Raji (cell line): ENCODE measurements around the gene BIRC3.
A peak's percentile ranks its signal among the peaks of the same experiment; 100 is the strongest.

ENCODE experiments used
- POLR2A ChIP-seq: IDR thresholded peaks from 2 replicates; pipeline ENCODE4 v1.6.1; 2011; ENCODE audit warnings: low read depth, low read length, control low read depth; ENCODE audit not compliant: insufficient read depth

Gene BIRC3

DNA sequence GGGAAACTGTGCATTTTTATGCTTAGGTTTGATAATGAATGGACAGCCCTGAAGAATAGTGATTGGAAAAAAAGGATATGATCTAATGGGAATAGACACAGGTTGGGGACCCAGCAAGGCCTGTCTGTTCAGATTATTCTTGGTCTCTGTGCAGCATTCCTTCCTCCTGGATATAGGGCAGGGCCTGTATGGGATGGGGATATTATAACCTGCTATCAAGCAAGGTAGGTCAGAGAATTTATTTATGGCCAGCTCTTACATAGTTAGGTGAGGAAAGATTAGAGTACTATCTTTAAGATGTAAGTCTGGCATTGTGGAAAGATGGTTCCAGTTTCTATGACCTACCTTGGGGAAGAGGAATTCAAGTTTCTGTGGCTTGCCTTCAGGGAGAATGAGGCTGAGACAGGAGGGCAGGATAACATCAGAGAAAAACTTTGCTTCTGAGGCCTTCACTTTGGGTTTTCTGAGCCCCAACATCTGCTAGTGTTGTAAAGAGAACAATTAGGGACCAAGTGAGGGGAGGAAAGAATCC, 21.3 kb downstream of the BIRC3 start:
- no peak for TF ChIP-seq POLR2A

DNA sequence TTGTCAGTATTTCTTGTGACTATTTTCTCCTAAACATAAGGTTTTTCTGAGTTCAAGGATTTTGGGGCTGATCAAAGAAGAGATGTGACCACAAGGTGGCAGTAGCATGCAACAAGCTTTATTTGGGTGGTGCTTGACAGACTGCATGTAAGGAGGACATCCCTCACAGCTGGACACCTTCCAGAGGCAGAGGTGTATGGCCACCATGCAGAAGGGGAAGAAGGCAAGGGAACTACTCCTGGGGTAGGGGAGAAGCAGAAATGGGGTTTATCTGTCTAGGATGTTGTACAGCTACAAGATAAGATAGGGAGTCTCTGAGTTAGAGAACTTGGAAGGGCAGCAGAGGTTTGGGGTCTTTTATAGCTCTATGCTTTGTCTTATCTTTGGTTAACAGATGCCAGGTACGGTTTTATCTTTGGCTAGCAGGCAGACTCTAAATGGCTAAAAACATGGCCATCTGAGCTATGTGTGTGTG, 24.6 kb downstream of the BIRC3 start:
- no peak for TF ChIP-seq POLR2A

DNA sequence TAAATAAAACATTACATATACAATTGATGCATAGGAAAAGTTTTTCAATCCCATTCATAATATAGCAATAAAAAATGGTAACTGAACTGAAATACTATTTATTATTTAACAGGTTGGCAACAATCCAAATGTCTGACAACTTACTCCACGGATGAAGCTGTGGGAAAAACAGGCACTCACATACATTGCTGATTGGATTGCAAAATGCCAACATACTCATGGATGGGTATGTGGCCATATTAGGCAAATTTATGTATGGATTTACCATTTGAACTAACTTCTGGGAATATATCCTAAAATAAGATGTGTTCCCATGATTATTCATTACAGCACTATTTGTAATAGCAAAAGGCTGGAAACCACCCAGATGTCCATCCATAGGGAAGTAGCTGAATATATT, 26.5 kb downstream of the BIRC3 start:
- no peak for TF ChIP-seq POLR2A

DNA sequence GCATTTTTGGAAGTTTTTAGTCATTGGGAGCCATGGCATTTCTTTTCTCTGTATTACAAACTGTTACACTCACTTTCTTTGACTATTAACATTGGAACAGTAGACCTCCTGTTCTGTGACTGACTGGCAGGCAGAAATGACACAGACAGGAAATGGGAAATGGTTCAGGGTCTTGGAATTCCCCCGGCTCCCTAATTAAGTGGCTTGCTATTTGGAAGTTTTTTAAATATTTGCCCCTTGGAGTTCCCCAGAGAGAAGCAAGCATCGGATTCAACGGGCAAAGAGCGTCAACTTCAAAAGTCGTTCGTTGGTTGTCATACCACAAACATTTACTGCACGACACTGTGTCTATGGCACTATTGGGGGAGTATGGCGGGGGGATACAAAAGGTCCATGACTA, 28.6 kb downstream of the BIRC3 start:
- no peak for TF ChIP-seq POLR2A

DNA sequence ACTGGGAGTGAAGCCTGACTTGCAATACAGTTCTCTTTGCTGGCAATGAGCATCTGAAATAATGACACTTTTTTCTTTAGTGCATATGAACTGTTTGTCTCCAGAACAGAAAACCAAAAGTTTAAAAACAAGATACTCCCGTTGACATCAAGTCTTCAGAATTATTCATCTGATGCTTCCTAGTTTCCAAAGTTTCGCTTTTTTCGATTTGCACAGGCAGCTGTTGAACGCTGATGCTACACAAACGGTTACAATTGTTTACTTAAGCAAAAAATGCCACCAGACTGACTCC, 29.1 kb downstream of the BIRC3 start:
- no peak for TF ChIP-seq POLR2A

DNA sequence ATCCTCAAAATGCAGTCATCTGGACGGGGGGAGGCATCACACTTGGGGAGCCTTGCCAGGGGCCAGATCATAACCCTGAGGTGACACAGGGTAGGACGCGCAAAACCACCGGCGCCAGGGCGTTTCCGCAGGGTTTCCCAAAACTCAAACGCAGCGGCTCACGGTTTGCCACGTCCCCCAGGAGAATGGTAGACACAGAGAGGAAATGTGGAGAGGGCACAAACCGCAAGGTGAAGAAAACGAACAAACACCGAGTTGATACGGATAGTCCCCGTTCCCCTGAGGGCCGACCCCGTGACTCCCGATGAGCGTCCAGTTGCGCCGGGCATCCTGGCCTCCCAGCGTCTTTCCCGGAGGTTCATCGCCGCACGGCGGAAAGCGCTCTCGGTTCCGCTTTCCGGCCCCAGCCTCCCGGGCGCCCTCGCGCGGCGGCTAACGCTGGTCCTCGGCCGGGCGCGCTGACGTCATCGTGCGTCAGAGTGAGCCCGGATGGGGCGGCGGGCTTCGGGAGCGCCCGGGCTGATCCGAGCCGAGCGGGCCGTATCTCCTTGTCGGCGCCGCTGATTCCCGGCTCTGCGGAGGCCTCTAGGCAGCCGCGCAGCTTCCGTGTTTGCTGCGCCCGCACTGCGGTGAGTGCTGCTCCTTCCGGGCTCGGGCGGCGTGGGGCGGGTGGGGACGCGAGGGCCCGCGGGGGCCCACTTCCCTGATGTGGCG, 29.6 kb downstream of the BIRC3 start, which contains the start of gene BIRC2:
Gene BIRC2 (plus strand): TSS at position 467 of the 714 bp plus-strand sequence. CDS start 2,641 bp downstream, outside the sequence.
- TF ChIP-seq POLR2A, result peak; percentile 81

DNA sequence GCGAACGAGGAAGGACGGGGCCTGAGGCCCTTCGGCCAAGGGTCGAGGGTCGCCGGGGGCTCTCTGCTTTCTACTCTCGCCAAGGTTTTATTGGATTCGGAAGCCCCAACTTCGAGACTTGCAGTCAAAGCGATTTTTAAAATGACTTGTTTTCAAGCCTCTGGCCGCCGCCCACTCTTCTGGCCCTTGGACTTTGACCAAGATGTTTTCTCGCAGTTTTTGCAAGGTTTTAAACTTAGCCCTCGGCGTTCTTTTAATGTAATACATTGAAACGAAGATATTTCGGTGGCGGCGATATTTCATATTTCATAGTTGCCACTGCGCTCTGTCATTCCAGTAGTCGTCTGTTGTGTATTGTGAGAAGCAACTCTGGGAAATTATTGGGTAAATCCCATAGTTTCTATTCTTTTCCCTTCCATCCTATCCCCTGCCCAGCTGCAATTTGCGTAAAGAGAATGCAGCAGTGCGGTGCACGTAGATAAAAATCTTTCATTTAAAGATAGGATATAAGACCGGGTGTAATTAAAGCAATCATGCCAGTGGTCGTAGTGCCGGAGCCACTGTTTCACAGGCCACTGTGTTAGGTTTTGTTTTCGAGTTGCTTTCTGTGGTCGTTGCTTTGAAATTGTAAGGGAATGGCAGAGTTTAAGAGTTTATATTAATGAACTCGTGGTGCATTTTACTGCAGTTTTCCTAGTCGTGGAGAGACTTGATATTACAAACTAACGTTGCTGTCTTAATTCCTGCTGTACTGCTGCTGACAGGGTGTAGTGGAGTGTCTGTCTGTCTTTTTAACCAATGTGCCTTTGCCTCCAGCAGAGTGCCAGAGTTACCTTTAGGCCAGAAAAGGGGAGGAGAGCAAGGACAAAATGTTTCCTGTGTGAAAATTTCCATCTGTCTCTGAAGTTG, 30.4 kb downstream of the BIRC3 start:
- peak; percentile 33; the same call in 1 of the 2 replicates for TF ChIP-seq POLR2A

DNA sequence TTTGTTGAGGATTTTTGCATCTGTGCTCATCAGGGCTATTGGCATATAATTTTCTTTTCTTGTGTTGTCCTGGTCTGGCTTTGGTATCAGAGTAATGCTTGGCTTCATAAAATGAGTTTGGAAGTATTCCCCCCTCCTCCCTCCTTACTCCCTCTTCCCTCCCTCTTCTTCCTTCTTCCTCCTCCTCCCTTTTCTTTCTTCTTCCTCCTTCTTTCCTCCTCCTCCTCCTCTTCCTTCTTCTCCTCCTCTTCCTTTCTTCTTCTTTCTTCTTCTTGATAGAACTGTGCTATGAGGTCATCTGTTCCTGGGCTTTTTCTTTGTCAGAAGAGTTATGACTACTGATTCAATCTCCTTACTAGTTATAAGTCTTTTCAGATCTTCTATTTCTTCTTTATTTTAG, 39.8 kb downstream of the BIRC3 start:
- TF ChIP-seq POLR2A, result no peak

DNA sequence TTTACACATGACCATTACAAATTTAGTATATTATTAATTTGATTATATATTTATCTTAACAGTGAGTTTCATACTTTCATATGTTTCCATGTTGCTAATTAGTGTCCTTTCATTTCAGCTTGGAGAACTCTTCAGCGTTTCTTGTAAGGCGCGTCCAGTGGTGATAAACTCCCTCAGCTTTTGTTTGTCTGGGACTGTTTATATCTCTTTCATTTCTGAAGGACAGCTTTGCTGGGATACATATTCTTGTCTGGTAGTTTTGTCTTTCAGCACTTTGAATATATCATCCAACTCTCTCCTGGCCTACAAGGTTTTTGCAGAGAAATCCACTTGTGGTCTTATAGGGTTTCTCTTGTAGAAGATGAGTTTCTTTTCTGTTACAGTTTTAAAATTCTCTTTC, 42.1 kb downstream of the BIRC3 start:
- TF ChIP-seq POLR2A, result no peak

DNA sequence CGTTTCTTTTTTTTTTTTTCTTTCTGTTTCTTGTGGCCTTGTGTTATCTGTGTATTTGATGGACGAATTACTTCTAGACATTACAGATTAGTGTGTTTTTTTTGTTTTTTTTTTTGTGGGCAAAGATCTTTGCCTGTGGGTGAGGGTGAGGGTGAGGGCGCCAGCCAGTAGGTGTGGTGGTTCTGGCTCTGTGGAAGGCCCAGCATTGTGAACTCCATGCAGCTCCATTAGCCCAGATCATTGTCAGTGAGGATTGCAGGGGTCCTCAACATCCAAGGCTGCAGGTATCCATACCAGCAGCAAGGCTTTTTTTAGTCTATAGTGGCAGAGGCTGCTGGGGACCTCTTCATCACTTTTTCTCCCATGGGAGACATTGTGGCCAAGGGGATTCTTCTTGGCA, 43.4 kb downstream of the BIRC3 start:
- no peak for TF ChIP-seq POLR2A

DNA sequence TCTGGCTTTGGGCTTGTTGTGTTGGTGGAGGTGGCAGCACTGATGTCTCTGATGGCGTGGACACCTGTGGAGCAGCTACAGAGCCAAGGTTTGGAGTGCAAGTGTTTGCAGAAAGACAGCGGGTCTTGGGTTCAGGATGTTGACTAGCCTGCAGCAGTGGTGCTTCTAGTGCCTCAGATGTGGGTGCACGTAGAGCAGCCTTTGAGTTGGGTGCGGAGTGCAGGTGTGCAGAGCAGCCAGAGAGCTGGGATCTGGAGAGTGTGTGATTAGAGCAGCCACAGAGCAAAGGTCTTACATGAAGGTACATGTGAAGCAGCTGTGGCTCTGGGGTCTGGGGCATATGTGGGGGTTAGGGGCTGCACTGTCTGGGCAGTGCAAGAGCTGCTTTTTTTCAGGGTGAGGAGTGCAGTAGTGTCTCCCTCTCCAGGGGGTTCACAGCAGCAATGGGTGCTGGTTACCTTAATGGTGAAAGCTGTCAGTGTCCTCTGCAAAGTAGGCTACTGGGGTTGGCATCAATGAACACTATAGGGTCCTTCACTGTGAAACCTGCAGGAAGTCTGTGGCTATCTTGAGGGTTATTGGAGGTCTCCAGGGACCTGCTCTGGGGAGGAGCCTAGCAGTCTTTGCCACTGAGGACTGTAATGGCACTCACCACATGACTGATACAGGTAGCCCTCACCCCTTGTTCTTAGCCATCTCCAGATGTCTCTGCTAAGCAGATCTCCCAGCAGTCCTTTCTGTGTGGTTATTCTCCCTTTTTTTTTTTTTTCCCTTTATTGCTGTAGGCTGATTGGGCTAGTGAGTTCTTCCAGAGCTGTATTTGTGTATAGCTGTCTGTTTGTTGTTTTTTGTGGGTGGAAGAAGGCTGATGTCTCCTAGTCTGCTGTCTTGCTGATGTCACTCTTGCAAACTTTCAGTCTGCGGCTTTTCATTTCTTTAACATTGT, 44.1 kb downstream of the BIRC3 start:
- TF ChIP-seq POLR2A, result no peak

DNA sequence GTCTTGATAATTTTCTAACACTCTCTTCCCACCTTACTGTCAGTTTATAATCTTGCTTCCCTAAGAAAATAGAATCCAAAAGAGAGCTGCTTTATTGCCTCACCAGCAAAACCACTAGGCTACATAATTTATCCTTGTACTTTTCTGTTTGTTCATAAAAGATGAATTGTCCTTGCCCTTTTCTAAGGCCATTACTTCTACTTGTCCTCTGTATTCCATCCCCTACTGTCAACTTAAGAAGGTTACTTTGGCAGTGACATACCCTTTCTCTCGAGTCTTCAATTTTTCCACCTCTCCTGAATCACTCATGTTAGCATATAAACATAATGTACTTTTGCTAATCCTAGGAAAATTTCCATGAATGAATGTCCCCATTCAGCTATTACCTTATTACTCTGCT, 47.7 kb downstream of the BIRC3 start:
- no peak for TF ChIP-seq POLR2A

DNA sequence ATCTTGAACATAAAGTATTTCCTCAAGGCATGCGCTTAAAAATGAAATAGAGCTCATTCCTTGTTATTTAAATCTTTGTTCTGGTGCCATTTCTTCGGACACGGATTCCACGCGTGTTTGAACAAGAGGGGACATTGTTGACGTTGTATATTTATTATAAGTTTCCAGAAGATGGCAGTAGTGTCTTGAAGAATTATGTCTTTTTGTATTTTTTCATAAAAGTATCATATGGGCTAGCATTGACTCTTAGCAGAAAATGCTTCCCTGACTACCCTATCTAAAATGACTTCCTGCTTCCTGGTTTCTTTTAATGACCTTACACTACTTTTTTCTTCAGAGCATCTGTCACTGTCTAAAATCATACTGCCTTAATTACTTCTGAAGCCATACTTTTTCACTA, 50.1 kb downstream of the BIRC3 start:
- TF ChIP-seq POLR2A, result no peak

DNA sequence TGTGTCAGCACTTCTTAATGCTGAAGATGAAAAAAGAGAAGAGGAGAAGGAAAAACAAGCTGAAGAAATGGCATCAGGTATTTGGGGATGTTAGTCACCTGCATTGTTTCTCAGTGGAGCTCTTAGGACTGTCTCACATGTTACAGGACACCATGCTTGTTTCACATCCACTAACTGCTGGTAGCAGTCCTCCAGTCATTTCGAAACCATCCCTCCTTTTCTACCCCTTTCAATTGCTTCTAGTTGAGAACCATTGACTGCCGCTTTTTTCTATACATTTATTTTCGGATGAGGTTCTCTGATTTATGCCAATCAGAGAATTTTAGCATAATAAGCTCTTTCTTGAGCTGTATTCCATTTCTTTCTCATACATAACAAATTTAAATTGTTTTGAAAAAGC, 51.2 kb downstream of the BIRC3 start:
- no peak for TF ChIP-seq POLR2A
